ENCODE data around the gene C16orf95.
"Not testable (repeated sequence)": the region's sequence is repeated elsewhere in the genome, so short reads cannot be mapped to it uniquely, and the experiment has no call there.

C16orf95 gene

DNA sequence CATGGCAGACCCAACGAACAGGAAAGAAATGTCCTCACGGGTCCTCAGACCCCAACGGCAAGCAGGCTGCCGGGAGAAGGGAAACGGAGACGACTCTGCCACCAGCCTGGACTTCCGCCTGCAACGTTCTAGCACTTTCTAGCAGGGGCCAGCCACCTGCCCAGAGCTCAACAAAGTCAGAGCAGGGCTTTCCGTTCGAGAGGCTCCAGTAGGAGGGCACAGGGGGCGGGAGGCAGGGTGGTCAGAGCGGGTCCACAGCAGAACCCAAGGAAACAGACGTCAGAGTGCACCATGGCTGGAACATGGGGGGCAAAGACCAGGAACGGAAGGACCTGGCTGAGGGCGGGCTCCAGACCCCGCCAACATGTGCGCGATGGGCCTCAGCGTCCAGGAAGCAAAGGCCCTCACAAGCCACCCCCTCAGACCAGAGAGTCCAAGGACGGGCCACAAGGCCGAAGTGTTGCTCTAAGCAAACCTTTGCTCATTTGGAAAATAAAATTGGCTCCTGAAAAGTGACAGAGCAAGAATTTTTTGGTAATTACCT, 29.4 kb upstream of the C16orf95 start:
- no peak for DNase-seq

DNA sequence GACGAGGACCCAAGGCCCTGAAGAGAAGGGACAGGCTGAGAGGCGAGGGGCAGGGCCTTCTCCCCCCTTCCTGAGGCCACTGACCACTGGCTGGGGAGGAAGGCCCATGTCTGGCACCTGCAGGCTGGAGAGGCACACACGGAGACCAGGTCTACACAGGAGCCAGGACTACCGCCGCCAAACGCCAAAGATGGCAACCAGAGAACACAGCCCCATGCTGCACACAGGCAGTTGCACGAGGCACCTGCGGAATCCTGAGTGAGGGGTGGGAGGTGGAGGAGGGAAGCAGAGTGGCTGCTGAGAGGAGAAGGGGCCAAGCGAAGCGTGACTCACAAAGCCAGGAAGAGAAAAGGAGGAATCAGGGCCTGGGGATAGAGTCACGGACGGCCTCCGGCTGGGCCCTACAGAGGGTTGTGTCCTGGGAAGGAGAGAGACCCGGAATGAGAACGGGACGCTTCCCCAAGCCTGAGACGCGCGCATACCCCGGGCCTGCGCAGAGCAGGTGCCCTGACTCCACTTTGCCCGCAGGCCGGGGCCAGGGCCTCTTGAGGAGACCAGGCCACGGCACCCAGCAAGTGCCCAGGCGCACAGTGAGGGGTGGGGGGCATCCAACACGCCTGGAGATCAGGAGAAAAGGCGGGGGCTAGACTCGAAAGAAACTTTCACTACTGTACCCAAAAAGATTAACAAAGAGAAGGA, 28.7 kb upstream of the C16orf95 start:
- DNase-seq: no peak

DNA sequence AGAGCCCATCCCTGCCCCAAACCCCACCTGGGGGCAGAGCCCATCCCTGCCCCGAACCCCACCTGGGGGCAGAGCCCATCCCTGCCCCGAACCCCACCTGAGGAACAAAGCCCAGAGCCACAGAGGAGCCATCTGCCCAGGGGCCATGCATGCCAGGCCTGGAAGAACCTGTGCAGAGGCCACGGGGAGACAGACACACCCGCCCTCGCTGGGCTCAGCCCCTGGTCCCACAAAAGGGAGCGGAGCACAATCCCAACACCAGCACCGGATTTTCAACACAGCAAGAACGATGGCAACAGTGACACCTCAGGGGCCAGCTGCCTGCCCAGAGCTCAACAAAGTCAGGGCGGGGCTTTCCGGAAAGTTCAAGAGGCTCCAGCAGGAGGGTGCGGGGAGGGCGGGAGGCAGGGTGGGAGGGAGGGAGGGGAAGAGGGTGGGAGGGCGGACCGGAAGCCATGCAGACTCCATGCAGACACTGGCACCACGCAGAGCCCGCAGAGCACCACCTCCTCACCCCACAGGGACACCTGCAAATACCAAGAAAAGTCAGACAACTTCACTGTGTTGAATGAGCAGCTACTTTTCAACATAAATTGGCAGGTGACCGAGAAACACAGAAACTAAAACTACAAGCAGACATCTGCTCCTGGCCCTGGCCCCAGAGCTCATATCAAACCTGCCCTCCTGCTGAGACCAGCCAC, 27.9 kb upstream of the C16orf95 start:
- DNase-seq: no peak

DNA sequence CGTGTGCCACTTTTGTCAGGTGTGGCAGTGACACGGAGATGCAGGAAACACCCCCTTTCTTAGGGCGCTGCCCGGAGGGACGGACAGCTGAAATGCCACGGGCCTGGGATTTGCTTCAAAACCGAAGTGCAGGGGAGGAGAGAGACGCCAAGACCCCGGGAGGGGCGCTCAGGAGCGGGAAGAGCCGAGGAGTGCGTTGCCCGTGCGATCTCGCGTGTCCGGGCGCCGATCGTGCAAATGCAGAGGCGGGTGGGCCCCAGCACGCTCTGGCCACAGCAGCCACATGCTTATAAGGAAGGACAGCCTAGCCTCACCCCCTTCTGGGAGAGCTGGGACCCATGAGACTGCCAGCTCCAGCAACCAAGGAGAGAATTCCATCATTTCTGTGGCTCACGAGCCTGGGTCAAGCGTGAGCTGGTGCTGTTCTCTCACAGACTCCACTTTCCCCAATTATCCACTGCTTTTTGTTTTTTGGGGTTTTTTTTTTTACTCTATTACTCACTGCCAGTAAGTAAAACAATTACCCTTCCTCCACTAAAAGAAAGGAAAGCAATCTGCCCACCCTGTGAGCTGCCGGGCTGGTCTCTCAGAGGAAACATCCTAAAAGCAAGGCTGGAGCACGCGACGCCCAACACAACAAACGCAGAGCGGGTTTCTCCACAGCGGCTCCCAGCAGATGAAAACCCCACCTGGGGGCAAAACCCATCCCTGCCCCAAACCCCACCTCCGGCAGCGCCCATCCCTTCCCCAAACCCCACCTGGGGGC, 27.2 kb upstream of the C16orf95 start:
- DNase-seq: no peak

DNA sequence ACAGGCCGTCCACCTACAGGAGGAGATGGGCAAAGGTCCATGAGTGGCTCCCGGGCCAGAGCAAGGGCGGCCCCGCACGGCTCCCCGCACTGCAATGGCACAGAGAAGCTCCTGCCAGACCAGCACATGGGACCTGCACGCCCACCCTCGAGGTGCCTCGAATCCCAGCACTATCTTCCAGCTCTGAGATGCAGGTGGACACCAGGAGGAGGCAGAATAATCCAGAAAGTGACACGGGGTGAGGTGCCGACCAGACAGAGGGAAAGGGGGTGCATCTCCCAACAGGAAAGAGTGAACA, 26.5 kb upstream of the C16orf95 start:
- DNase-seq: no peak

DNA sequence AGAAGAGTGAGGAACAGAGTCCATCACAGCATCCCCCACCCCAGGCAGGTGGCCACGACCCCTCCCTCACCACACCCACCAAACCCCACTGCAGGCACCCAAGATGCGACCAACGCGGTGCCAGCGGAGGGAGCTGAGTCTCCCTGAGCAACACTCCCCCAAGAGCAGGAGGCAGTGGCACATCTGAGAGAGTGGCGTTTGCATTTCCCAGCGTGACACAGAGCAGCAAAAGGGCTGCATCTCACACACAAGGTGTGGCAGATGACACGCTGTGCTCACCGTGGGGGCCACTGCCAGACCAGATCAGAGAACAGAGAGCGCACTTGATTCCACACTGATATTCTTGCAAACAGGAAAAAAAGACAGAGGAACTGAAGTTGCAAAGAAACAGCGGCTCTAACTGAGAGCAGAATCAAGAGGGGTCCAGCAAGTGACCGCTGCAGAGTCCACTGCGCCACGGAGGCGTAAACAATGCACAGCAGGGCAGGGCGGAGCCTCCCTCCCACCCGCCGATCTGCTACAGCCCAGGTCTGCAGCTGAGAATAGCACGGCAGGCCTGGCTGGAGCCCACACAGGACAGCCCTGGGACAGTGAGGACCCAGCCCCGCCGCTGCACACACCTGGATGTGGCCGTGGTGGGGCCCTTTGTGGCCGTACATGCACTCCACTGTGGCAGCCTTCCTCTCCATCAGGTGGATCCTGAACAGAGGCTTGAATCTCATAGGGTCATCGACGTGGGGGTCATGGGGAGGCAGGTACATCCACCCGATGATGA, 26.0 kb upstream of the C16orf95 start:
- DNase-seq: no peak

DNA sequence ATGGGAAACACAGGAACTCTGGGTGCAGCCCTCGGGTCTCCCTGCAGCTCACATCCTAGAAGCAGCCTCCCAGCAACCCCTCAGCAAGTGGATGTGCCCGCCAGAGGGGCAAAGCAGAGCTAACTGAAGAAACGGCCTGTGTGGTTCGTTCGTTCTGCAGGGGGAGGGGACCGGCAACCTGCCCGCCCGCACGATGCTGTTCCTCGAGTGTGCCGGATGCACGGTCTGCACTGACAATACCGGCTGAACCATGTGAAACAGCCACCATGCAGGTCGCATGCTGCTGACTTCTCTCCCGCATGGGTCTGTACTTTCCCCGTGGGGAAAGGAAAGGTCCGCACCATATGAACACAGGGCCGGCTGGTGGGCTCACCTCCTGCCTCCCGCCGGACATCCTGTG, 25.3 kb upstream of the C16orf95 start:
- no peak for DNase-seq

DNA sequence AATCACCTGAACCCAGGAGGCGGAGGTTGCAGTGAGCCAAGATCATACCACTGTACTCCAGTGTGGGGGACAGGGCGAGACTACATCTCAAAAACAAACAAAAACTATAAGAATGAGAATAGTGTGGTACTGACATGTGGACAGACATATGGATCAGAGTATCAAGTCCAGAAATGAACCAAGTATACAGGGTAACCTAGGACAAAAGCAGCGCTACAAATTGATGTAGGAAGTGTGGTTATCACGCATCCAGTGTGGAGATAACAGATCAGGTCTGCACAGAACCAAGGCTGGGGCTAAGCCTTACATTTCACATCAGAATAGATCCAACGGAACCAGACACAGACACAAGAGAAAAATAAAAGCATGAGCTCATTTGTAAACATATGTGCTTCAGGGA, 23.0 kb upstream of the C16orf95 start:
- DNase-seq: no peak

DNA sequence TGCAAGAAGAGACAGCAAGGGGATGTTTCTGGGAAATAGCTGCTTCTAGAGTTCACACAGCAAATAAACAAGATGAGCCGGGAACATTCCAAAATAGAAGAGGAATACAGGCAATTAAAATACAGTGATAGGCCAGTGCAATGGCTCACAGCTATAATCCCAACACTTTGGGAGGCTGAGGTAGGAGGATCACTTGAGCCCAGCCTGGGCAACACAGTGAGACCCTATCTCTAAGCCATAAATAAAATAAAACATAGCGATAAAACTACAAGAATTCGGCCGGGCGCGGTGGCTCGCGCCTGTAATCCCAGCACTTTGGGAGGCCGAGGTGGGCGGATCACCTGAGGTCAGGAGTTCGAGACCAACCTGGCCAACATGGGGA, 22.5 kb upstream of the C16orf95 start:
- not testable (repeated sequence) for DNase-seq

DNA sequence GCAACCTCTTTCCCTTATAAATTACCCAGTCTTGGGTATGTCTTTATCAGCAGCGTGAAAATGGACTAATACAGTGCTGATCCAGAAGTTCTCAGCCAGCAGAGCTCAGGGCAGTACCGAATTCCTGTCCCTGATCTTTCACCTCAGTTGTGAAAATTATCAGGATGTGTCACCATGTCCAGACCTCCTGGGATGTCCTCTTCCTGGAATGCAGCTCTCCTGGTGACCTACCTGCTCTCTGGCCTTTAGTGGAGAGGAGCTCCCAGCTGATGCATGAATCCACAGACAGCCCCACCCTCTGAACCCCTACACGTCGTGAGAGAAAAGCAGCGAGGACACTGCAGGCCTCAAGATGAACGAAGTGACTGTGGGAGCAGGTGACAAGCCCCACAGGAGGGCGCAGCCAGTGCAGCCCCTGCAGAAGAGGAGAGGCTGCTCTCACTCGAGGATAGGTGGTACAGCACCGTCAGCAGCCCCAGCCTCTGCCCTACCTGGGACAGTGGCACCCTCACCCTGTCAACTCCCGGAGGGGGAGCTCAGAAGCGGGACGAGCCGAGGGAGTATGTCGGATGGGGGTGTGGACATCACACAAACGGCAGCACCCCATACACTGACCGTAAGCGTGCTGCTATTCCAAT, 22.0 kb upstream of the C16orf95 start:
- DNase-seq: no peak

DNA sequence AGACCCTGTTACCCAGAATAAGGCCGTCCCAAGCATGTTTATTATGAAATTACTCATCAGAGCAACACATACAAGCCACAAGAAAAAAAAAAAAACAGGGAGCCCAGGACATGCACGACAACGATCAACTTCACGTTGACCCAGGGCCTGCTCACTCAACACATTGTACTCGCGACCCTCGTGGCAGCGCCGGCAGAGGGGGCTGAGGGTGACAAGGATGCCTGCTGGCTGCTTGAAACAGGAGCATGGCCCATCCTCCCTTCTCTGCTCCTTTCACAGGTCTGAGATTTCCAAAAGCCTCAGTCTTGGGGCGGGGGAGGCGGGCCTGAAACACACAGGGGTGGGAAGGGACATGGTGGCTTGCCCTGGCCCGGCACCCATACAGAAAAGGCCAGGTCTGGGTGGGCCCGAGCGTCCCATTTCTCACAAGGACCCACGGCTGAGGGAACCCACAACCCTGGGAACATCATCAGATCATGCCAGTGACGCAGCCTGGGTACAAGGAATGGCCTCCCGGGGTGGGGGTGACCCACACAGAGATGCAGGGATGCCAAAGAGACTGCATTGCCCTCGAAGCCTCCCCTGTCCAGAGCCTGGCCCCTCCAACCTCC, 21.1 kb upstream of the C16orf95 start:
- no peak for DNase-seq

DNA sequence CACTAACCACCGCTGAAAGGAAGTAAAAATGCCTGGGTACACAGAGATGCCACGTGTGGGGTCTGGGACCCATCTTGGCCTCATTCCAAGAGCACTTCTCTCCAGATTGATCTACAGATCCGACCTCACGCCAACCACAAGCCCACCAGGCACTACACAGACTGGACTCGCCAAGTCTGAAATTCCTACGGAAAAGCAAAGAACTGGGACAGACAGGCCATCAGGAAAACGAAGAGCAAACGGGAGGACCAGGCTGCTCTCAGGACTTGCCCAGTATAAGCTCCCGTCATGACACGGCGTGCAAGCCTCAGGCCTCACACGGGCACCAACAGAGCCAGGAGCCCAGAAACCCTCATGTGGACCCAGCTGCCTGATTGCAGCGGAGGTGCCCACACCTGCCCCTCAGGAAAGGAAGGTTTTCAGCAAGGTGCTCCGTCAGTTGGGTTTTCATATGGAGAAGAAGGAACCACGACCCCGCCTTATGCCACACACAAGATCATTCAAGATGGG, 20.1 kb upstream of the C16orf95 start:
- DNase-seq: no peak

DNA sequence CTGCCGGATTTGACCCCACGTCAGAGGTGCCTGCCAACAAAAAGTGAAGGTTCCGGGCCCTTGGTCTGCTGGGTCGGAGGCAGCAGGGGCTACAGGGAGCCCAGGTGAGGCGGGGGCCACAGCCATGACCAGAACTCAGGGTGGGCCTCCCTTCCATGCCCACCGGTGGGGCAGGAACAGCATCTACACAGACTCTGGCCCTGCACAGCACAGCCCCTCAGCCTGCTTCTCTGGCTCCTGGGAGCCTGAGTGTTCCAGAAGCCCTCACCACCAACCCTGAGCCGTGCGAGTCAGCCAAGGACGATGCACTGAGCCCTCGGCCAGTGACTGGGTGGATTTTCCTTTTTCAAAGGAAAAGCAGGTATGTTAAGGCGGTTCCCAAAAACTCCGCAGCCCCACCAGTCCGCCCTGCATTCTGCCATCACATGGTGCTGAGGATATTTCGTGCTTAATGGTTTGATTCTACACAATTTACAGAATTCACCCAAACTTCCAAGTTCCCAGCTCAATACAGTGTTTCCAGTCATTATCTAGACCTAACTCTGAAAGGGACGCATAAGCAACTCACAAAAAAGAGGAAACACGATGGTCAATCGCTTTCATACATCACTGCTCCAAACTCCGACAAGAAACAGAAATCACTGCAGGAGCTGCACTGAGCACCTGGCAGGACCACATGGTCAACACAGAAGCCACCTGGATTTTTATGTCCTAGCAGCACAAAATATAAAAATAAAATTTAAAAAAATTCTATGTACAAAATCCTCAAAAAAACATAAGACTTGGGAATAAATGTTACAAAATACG, 19.4 kb upstream of the C16orf95 start:
- no peak for DNase-seq

DNA sequence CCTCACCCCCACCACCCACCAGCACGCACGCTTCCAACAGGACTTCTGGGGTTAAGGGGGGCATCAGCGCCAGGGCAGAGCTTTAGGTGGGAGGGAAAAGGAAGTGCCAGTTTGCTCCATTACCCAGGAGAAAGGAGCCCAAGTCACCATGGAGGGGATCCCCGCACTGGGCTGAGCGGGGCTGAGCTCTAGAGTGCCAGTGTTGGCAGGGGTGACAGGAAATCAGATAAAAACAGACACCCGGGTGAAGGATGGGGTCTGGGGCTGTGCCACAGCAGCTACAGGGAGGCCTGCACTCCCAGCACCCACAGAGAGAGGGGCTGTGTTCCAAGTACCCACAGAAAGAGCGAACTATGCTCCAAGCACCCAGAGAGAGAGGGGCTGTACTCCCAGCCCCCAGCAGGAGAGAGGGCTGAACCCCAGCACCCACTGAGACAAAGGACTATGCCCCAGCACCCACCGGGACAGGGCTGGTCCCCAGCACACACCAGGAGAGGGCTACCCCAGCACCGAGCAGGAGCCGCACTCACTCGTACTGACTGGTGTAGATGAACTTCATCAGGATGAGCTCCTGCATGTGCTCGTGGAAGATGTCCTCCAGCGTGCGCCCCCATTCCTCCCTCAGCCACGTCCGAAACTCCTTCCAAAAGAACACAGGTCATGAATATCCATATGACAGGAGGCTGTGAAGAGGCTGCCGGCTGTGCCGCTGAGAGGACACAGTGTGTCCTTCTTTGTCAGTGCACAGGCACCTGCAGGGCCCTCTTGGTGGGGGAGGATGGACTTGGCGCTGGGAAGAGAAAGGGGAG, 18.6 kb upstream of the C16orf95 start:
- no peak for DNase-seq

DNA sequence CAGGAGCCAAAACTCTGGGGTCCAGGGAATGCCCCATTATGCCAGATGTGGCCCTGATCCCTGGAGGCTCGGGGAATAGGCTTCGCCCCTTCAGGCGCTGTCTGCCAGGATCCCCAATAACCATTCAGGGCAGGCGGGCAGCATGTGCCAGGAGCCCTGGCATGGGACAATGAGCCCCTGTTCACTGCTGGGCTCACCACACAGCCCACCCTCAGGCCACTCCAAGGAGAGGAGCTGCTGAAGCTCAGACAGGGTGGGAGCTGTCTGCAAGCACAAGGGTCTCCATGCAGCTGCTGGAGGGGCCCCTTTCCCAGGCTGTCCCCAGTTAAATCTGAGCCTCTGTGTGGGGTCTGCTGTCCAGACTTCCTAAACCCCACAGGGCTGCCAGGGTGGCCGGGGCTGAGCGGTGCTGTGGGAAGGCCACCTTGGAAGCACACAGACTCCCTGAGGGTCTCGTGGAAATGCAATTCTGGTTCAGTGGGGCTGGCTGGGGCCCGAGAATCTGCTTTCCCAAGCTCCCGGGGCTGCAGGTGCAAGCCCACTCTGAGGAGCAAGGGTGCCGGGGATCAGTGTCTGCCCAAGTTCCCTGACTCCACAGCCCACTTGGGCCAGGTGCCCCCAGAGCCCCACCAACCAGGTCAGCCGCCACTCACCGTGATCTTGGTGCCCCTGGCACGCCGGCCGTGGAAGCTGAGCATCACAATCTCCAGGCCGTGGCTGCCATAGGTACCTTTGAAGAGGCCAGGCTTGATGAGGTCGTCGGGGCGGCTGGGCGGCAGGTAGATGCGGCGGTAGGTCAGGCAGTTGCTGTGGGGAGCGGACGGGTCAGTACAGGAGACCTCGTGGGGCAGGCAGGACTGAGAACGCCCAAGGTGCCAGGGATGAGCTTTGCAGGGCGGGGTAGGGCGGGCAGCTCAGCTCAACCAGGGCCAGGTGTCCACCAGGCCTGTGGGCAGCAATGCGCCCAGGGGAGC, 17.7 kb upstream of the C16orf95 start:
- no peak for DNase-seq

DNA sequence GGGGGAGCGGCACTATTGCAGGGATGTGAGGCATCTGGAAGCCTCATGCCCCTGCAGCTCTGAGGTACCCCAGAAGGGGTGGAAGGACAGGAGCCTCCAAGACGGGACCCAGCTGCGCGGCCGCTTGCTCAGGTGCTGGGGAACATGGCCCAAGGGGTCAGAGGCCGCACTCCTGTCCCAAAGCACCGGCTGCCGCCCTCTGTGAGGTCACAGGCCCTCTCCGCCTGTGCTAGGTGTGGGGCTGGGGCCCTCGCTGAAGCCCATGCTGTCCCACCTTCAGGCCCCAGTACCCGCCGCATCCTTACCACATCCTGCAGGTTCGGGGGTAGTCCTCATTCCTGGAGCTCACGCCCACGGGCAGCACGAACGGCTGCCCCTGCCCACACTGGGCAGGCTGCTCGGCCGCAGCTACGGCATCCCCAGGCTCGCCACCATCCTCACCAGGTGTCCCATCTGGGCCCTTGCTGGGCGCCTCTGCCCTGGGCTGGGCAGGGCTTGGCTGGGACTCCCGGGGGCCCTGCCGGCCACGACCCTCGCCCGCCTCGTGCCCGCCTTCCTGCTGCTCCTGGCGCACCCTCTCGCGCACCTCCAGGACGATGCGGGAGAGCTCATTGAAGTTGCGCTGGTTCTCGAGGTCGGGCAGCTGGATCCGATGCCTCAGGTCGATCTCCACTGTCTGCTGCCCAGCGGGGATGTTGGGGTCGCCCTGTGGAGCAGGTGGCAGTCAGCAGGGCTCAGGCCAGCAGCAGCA, 16.6 kb upstream of the C16orf95 start:
- no peak for DNase-seq

DNA sequence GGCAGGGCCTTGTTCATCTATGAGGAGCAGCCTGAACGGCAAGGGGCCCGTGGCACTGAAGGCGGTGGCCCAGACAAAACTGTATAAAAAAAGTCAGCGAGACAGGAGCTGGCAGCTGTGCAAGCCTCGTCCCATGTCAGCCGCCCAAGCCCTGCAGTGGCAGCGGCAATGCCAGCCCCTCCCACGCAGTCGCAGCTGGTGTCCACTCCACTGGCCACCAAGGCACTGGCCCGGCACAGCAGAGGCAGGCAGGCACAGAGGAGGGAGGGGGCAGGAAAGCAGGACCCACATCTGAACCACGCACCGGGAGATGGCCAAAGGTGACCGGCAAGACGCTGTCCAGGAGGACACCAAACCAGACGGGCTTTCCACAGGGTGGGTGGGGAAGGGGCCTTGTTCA, 15.9 kb upstream of the C16orf95 start:
- no peak for DNase-seq

DNA sequence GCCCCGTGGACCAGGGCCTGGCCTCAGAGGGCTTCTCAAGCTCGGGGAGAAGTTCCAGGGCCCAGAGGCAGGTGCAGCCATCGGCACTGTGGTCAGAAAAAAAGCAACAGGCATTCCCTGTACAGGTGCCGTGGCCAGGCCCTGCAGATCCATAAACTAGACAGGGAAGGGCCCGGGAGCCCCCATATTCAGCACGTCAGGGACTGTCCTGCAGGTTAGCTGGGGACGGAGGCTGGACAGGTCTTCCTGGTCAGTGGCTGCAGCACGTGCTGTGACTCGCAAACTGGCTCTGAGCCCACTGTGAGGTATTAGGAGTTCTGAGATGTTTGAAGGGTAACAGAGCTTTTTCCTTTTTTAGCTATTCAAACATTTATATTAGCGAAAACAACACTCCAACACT, 15.0 kb upstream of the C16orf95 start:
- peak; percentile 27 for DNase-seq

All from EL (cell line).